GM23248 (cell line): ENCODE measurements around the gene PDLIM7.

ENCODE experiments used
- EZH2 ChIP-seq: fragments of 200-600 bp; sonication (generic); IDR thresholded peaks from 2 replicates; pipeline ENCODE4 v1.6.1; 2018; ENCODE audit warnings: antibody characterized with exemption, mild to moderate bottlenecking; ENCODE audit not compliant: insufficient read depth, poor library complexity, severe bottlenecking
- EZH2phosphoT487 ChIP-seq: fragments of 200-600 bp; sonication (generic); IDR thresholded peaks from 2 replicates; pipeline ENCODE4 v1.6.1; 2018; ENCODE audit warnings: antibody characterized with exemption, moderate library complexity, mild to moderate bottlenecking, low read depth; ENCODE audit not compliant: insufficient read depth

GRCh38 chr5:177453852-177454396 lies 43.5 kb downstream of the PDLIM7 start:
- TF ChIP-seq EZH2, result no peak
- TF ChIP-seq EZH2phosphoT487, result no peak
